Measurements from ENCODE around the gene C12orf42. TPM values are rescaled to one million over a fixed set of nuclear protein-coding genes. Genes with fewer than 3 reads are reported as not detected.

The C12orf42 gene
- total RNA-seq, 1 experiment from 2014 or later = not detected

- WGBS (ENCODE audit: extremely low coverage, insufficient read length, low lambda C conversion rate) = no CpG with 5 or more reads among the region's 5 CpGs
- Histone ChIP-seq H3K23me2 (ENCODE audit: insufficient read length, low read depth, low read length, poor library complexity, severe bottlenecking) (peaks cover 6% of the 10 kb centered on the region), H3K79me2 (ENCODE audit: insufficient read depth, low read length) (no peaks in the 10 kb centered on the region), H3K4ac (ENCODE audit: low read depth, low read length) (no peak overlapping the region), H2BK15ac (ENCODE audit: low read depth, low read length) (no peak overlapping the region), H2BK20ac (ENCODE audit: low read depth, low read length, poor library complexity, severe bottlenecking) (no peak overlapping the region), H3K4me1 (ENCODE audit: insufficient read depth, low read length) (no peaks in the 10 kb centered on the region; the same call in 1 of the 2 replicates), H3K27me3 (ENCODE audit: insufficient read depth, low read length) (no peaks in the 10 kb centered on the region), H4K8ac (replicated peaks; ENCODE audit: insufficient read length, low read depth, low read length) (no peak overlapping the region), H4K5ac (ENCODE audit: insufficient read length, low read depth, low read length) (no peak overlapping the region), H2AK5ac (ENCODE audit: insufficient read length, low read length) (no peak overlapping the region), H3K18ac (ENCODE audit: insufficient read length, low read depth, low read length) (no peak overlapping the region), H2BK5ac (ENCODE audit: insufficient read length, low read length) (no peak overlapping the region), H3K4me2 (ENCODE audit: insufficient read depth, insufficient read length, low read length) (peak overlapping the region; percentile 78), H2BK12ac (ENCODE audit: insufficient read length, low read depth, low read length) (no peak overlapping the region), H3K9ac (ENCODE audit: extremely low read depth, insufficient read length, low read length) (no peak overlapping the region), H3T11ph (ENCODE audit: low read length) (no peak overlapping the region), H2AFZ (ENCODE audit: low read length) (no peak overlapping the region), H3K56ac (ENCODE audit: insufficient read length, low read depth, low read length) (no peak overlapping the region), H4K20me1 (ENCODE audit: control insufficient read depth, insufficient read depth, insufficient read length) (no peaks in the 10 kb centered on the region), H4K91ac (ENCODE audit: insufficient read length, low read depth, low read length) (no peak overlapping the region), H3K9me3 (ENCODE audit: control insufficient read depth, low read depth, low read length) (no peaks in the 10 kb centered on the region), H3K79me1 (ENCODE audit: insufficient read depth, low read depth, low read length, poor library complexity, severe bottlenecking) (no peaks in the 10 kb centered on the region), H3K23ac (ENCODE audit: insufficient read length, low read depth, low read length) (no peak overlapping the region), H2BK120ac (ENCODE audit: low read depth, low read length, poor library complexity, severe bottlenecking) (no peak overlapping the region), H3K14ac (ENCODE audit: insufficient read depth, low read length) (no peak overlapping the region), H3K27ac (ENCODE audit: insufficient read length, low read depth, low read length) (no peak overlapping the region)
- no peaks in the 10 kb centered on the region; a peak in 2 of 5 replicates for H3K9me3 Mint-ChIP-seq
- H3K4me1 Mint-ChIP-seq = peaks cover 29 to 32% of the 10 kb centered on the region in 2 experiments
- H3K27me3 Mint-ChIP-seq (ENCODE audit: low read depth) = peaks cover 48% of the 10 kb centered on the region
- H3K27ac Mint-ChIP-seq = no peak overlapping the region
- DNase-seq = no peak
- H3K4me3 Mint-ChIP-seq = peak overlapping the region; percentile 69 to 91
- TF ChIP-seq CTCF (conservative IDR thresholded peaks at IDR 0.05) = no peak
- no peaks in the 10 kb centered on the region; a peak in 2 of 7 replicates for H3K36me3 Mint-ChIP-seq (ENCODE audit: insufficient read depth in 1 of 3, low read depth in 3 of 3)
These were observed 1.6 kb downstream of the C12orf42 start for GRCh38 chr12:103494051-103494733.
